CD14-positive monocyte (primary cell): ENCODE results near the gene GOLGA5. TPM values are rescaled to one million over a fixed set of nuclear protein-coding genes. Genes with fewer than 3 reads are reported as not detected.

Experiments
- DNase-seq, 3 donors: peaks; one replicate each; pipeline ENCODE4 v3.0.0-alpha.2; 2011 to 2022
- H2AFZ ChIP-seq: 2 replicates; pipeline ENCODE4 v1.6.0; 2012; ENCODE audit warnings: mild to moderate bottlenecking, low read depth, low read length, inconsistent platforms; ENCODE audit not compliant: insufficient read depth, poor library complexity, severe bottlenecking
- H3K27ac ChIP-seq, 2 donors: 1 replicate in 1 of 2; 2 replicates in 1 of 2; pipeline ENCODE4 v1.5.1; 2012 to 2013; ENCODE audit warnings: low read length in 2 of 2, control low read depth in 1 of 2, inconsistent platforms in 1 of 2, low read depth in 1 of 2, mild to moderate bottlenecking in 1 of 2
- H3K27me3 ChIP-seq, 2 donors: one replicate each; pipeline versions ENCODE4 v1.6.0 to v1.6.1; 2011 to 2013; ENCODE audit warnings: low read length in 2 of 2; ENCODE audit not compliant: control insufficient read depth in 2 of 2, insufficient read depth in 2 of 2
- H3K36me3 ChIP-seq, 2 donors: replicated peaks in 1 of 2; 1 replicate in 1 of 2; 2 replicates in 1 of 2; pipeline versions ENCODE4 v1.5.1 to v1.6.1; 2012 to 2013; ENCODE audit warnings: low read length in 2 of 2, control low read depth in 1 of 2, inconsistent platforms in 1 of 2, mild to moderate bottlenecking in 1 of 2; ENCODE audit not compliant: insufficient read depth in 2 of 2, control insufficient read depth in 1 of 2
- H3K4me1 ChIP-seq, 2 donors: 1 replicate in 1 of 2; 2 replicates in 1 of 2; pipeline versions ENCODE4 v1.5.1 to v1.6.1; 2012 to 2013; ENCODE audit warnings: low read length in 2 of 2, control low read depth in 1 of 2, inconsistent platforms in 1 of 2, mild to moderate bottlenecking in 1 of 2, moderate library complexity in 1 of 2; ENCODE audit not compliant: insufficient read depth in 2 of 2, control insufficient read depth in 1 of 2
- H3K4me2 ChIP-seq: replicated peaks from 2 replicates; pipeline ENCODE3; 2012; ENCODE audit warnings: low read length, moderate library complexity, mild to moderate bottlenecking; ENCODE audit not compliant: poor library complexity, severe bottlenecking; ENCODE audit errors: extremely low read depth
- H3K4me3 ChIP-seq, 3 experiments: fragments of 200-600 bp in 1 of 3; sonication (generic) in 1 of 3; replicated peaks in 1 of 3; 1 replicate in 2 of 3; 2 replicates in 1 of 3; pipeline ENCODE4 v1.5.1; 2011 to 2013; ENCODE audit warnings: low read length in 3 of 3, mild to moderate bottlenecking in 3 of 3, control low read depth in 2 of 3, low read depth in 2 of 3, inconsistent platforms in 1 of 3, moderate library complexity in 1 of 3
- H3K79me2 ChIP-seq: 2 replicates; pipeline ENCODE4 v1.6.0; 2012; ENCODE audit warnings: mild to moderate bottlenecking, control low read depth, inconsistent platforms, low read length, moderate library complexity; ENCODE audit not compliant: insufficient read depth
- H3K9ac ChIP-seq: 2 replicates; pipeline ENCODE4 v1.6.0; 2017; ENCODE audit warnings: low read length, mild to moderate bottlenecking; ENCODE audit not compliant: insufficient read depth, poor library complexity, severe bottlenecking
- H3K9me3 ChIP-seq, 2 donors: replicated peaks in 1 of 2; 1 replicate in 1 of 2; 2 replicates in 1 of 2; pipeline versions ENCODE4 v1.5.1 to v1.6.1; 2012 to 2013; ENCODE audit warnings: low read length in 2 of 2, control low read depth in 1 of 2; ENCODE audit not compliant: control insufficient read depth in 1 of 2, insufficient read depth in 1 of 2
- H4K20me1 ChIP-seq: 2 replicates; pipeline ENCODE4 v1.6.0; 2012; ENCODE audit warnings: mild to moderate bottlenecking, low read length, control low read depth, moderate library complexity; ENCODE audit not compliant: insufficient read depth
- H3K27ac Mint-ChIP-seq, 7 donors: one replicate each; pipeline ENCODE4 v1.8.0; 2020; ENCODE audit warnings: mild to moderate bottlenecking in 7 of 7, mixed read lengths in 7 of 7, moderate library complexity in 6 of 7, inconsistent platforms in 2 of 7
- H3K27me3 Mint-ChIP-seq, 3 donors: one replicate each; pipeline ENCODE4 v1.8.0; 2021 to 2022; ENCODE audit warnings: low read depth in 3 of 3, mild to moderate bottlenecking in 3 of 3, mixed read lengths in 3 of 3, moderate library complexity in 3 of 3, inconsistent platforms in 1 of 3
- H3K36me3 Mint-ChIP-seq, 2 donors: one replicate each; pipeline ENCODE4 v1.8.0; 2020; ENCODE audit warnings: mixed read lengths in 2 of 2, inconsistent platforms in 1 of 2, mild to moderate bottlenecking in 1 of 2
- H3K4me1 Mint-ChIP-seq: one replicate; pipeline ENCODE4 v1.8.0; 2020; ENCODE audit warnings: mild to moderate bottlenecking, mixed read lengths
- H3K4me3 Mint-ChIP-seq, 2 donors: one replicate each; pipeline ENCODE4 v1.8.0; 2020; ENCODE audit warnings: mild to moderate bottlenecking in 2 of 2, mixed read lengths in 2 of 2, moderate library complexity in 1 of 2
- H3K9me3 Mint-ChIP-seq, 7 donors: one replicate each; pipeline ENCODE4 v1.8.0; 2020 to 2022; ENCODE audit warnings: mixed read lengths in 7 of 7, mild to moderate bottlenecking in 6 of 7, moderate library complexity in 6 of 7, inconsistent platforms in 2 of 7
- CTCF ChIP-seq: fragments of 200-600 bp; IDR thresholded peaks from one replicate; pipeline ENCODE4 v1.8.0; 2022; ENCODE audit warnings: antibody characterized with exemption, mild to moderate bottlenecking
- WGBS: methylation state at CpG from one replicate; pipeline ENCODE4 v1.1.5; 2013; ENCODE audit warnings: missing lambda C conversion rate; ENCODE audit not compliant: insufficient coverage; 5-methylcytosine and 5-hydroxymethylcytosine counted together
- intact Hi-C, 2 donors: fragments of 100-400 bp; cut with micrococcal nuclease; formaldehyde crosslinking; loops; one replicate each; pipeline versions ENCODE4 v1.15.0 to v1.15.1; 2023
- polyA plus RNA-seq, 3 donors: library from polyadenylated mRNA; depleted of rRNA in 1 of 3; unstranded in 2 of 3; stranded (reverse) in 1 of 3; fragments of 300-500 nt in 2 of 3; fragments of >200 nt in 1 of 3; fragmentation: Illumina TruSeq in 2 of 3; gene quantifications; 1 replicate in 2 of 3; 2 replicates in 1 of 3; pipeline ENCODE4 v1.2.3, GENCODE V29; 2012 to 2021

GOLGA5 gene
- polyA plus RNA-seq, 3 donors = 12.4 to 19.0 (median 16.3) TPM

GRCh38 chr14:92874962-92875661 is 81.0 kb downstream of the GOLGA5 start:
- Histone ChIP-seq H3K27me3 (peaks cover 2 to 15% of the 10 kb centered on the region in 2 donors), H3K27ac (no peak overlapping the region), H4K20me1 (no peaks in the 10 kb centered on the region), H3K4me1 (no peaks in the 10 kb centered on the region), H3K4me3 (no peak overlapping the region), H3K9ac (no peak overlapping the region), H3K36me3 (no peaks in the 10 kb centered on the region), H3K4me2 (no peak overlapping the region), H3K9me3 (no peaks in the 10 kb centered on the region), H3K79me2 (no peaks in the 10 kb centered on the region), H2AFZ (no peak overlapping the region)
- WGBS = 65% methylated on average over 9 of the region's 13 CpGs
- H3K27me3 Mint-ChIP-seq = peaks cover 7 to 18% (median 18%) of the 10 kb centered on the region in 3 donors
- intact Hi-C loops = no loop called here
- no peak overlapping the region for H3K4me3 Mint-ChIP-seq
- H3K9me3 Mint-ChIP-seq = no peaks in the 10 kb centered on the region
- no peak for DNase-seq
- no peak overlapping the region for H3K27ac Mint-ChIP-seq
- no peaks in the 10 kb centered on the region for H3K4me1 Mint-ChIP-seq
- no peaks in the 10 kb centered on the region for H3K36me3 Mint-ChIP-seq
- no peak for TF ChIP-seq CTCF

GRCh38 chr14:92877757-92878431 is 83.8 kb downstream of the GOLGA5 start:
- TF ChIP-seq CTCF = no peak
- Histone ChIP-seq H3K4me1 (no peaks in the 10 kb centered on the region), H3K4me2 (no peak overlapping the region), H2AFZ (no peak overlapping the region), H4K20me1 (no peaks in the 10 kb centered on the region), H3K9me3 (no peaks in the 10 kb centered on the region), H3K79me2 (no peaks in the 10 kb centered on the region), H3K27me3 (peaks cover 2 to 15% of the 10 kb centered on the region in 2 donors), H3K36me3 (no peaks in the 10 kb centered on the region), H3K9ac (no peak overlapping the region), H3K4me3 (no peak overlapping the region), H3K27ac (no peak overlapping the region)
- 77% methylated on average over 14 of the region's 18 CpGs for WGBS
- Mint-ChIP-seq H3K36me3 (no peaks in the 10 kb centered on the region), H3K4me1 (no peaks in the 10 kb centered on the region), H3K4me3 (no peak overlapping the region), H3K27ac (no peak overlapping the region), H3K27me3 (peaks cover 14 to 28% (median 18%) of the 10 kb centered on the region in 3 donors), H3K9me3 (no peaks in the 10 kb centered on the region)
- intact Hi-C loops = no loop called here
- no peak for DNase-seq
